CD14-positive monocyte (primary cell): Measurements from ENCODE around the gene CCDC134. TPM values are rescaled to one million over a fixed set of nuclear protein-coding genes. Genes with fewer than 3 reads are reported as not detected.

Experiments used
- DNase-seq, 3 donors: peaks; one replicate each; pipeline ENCODE4 v3.0.0-alpha.2; 2011 to 2022
- H2AFZ ChIP-seq: 2 replicates; pipeline ENCODE4 v1.6.0; 2012; ENCODE audit warnings: mild to moderate bottlenecking, low read depth, low read length, inconsistent platforms; ENCODE audit not compliant: insufficient read depth, poor library complexity, severe bottlenecking
- H3K27ac ChIP-seq, 2 donors: 1 replicate in 1 of 2; 2 replicates in 1 of 2; pipeline ENCODE4 v1.5.1; 2012 to 2013; ENCODE audit warnings: low read length in 2 of 2, control low read depth in 1 of 2, inconsistent platforms in 1 of 2, low read depth in 1 of 2, mild to moderate bottlenecking in 1 of 2
- H3K27me3 ChIP-seq, 2 donors: one replicate each; pipeline versions ENCODE4 v1.6.0 to v1.6.1; 2011 to 2013; ENCODE audit warnings: low read length in 2 of 2; ENCODE audit not compliant: control insufficient read depth in 2 of 2, insufficient read depth in 2 of 2
- H3K36me3 ChIP-seq, 2 donors: replicated peaks in 1 of 2; 1 replicate in 1 of 2; 2 replicates in 1 of 2; pipeline versions ENCODE4 v1.5.1 to v1.6.1; 2012 to 2013; ENCODE audit warnings: low read length in 2 of 2, control low read depth in 1 of 2, inconsistent platforms in 1 of 2, mild to moderate bottlenecking in 1 of 2; ENCODE audit not compliant: insufficient read depth in 2 of 2, control insufficient read depth in 1 of 2
- H3K4me1 ChIP-seq, 2 donors: 1 replicate in 1 of 2; 2 replicates in 1 of 2; pipeline versions ENCODE4 v1.5.1 to v1.6.1; 2012 to 2013; ENCODE audit warnings: low read length in 2 of 2, control low read depth in 1 of 2, inconsistent platforms in 1 of 2, mild to moderate bottlenecking in 1 of 2, moderate library complexity in 1 of 2; ENCODE audit not compliant: insufficient read depth in 2 of 2, control insufficient read depth in 1 of 2
- H3K4me2 ChIP-seq: replicated peaks from 2 replicates; pipeline ENCODE3; 2012; ENCODE audit warnings: low read length, moderate library complexity, mild to moderate bottlenecking; ENCODE audit not compliant: poor library complexity, severe bottlenecking; ENCODE audit errors: extremely low read depth
- H3K4me3 ChIP-seq, 3 experiments: fragments of 200-600 bp in 1 of 3; sonication (generic) in 1 of 3; replicated peaks in 1 of 3; 1 replicate in 2 of 3; 2 replicates in 1 of 3; pipeline ENCODE4 v1.5.1; 2011 to 2013; ENCODE audit warnings: low read length in 3 of 3, mild to moderate bottlenecking in 3 of 3, control low read depth in 2 of 3, low read depth in 2 of 3, inconsistent platforms in 1 of 3, moderate library complexity in 1 of 3
- H3K79me2 ChIP-seq: 2 replicates; pipeline ENCODE4 v1.6.0; 2012; ENCODE audit warnings: mild to moderate bottlenecking, control low read depth, inconsistent platforms, low read length, moderate library complexity; ENCODE audit not compliant: insufficient read depth
- H3K9ac ChIP-seq: 2 replicates; pipeline ENCODE4 v1.6.0; 2017; ENCODE audit warnings: low read length, mild to moderate bottlenecking; ENCODE audit not compliant: insufficient read depth, poor library complexity, severe bottlenecking
- H3K9me3 ChIP-seq, 2 donors: replicated peaks in 1 of 2; 1 replicate in 1 of 2; 2 replicates in 1 of 2; pipeline versions ENCODE4 v1.5.1 to v1.6.1; 2012 to 2013; ENCODE audit warnings: low read length in 2 of 2, control low read depth in 1 of 2; ENCODE audit not compliant: control insufficient read depth in 1 of 2, insufficient read depth in 1 of 2
- H4K20me1 ChIP-seq: 2 replicates; pipeline ENCODE4 v1.6.0; 2012; ENCODE audit warnings: mild to moderate bottlenecking, low read length, control low read depth, moderate library complexity; ENCODE audit not compliant: insufficient read depth
- H3K27ac Mint-ChIP-seq, 7 donors: one replicate each; pipeline ENCODE4 v1.8.0; 2020; ENCODE audit warnings: mild to moderate bottlenecking in 7 of 7, mixed read lengths in 7 of 7, moderate library complexity in 6 of 7, inconsistent platforms in 2 of 7
- H3K27me3 Mint-ChIP-seq, 3 donors: one replicate each; pipeline ENCODE4 v1.8.0; 2021 to 2022; ENCODE audit warnings: low read depth in 3 of 3, mild to moderate bottlenecking in 3 of 3, mixed read lengths in 3 of 3, moderate library complexity in 3 of 3, inconsistent platforms in 1 of 3
- H3K36me3 Mint-ChIP-seq, 2 donors: one replicate each; pipeline ENCODE4 v1.8.0; 2020; ENCODE audit warnings: mixed read lengths in 2 of 2, inconsistent platforms in 1 of 2, mild to moderate bottlenecking in 1 of 2
- H3K4me1 Mint-ChIP-seq: one replicate; pipeline ENCODE4 v1.8.0; 2020; ENCODE audit warnings: mild to moderate bottlenecking, mixed read lengths
- H3K4me3 Mint-ChIP-seq, 2 donors: one replicate each; pipeline ENCODE4 v1.8.0; 2020; ENCODE audit warnings: mild to moderate bottlenecking in 2 of 2, mixed read lengths in 2 of 2, moderate library complexity in 1 of 2
- H3K9me3 Mint-ChIP-seq, 7 donors: one replicate each; pipeline ENCODE4 v1.8.0; 2020 to 2022; ENCODE audit warnings: mixed read lengths in 7 of 7, mild to moderate bottlenecking in 6 of 7, moderate library complexity in 6 of 7, inconsistent platforms in 2 of 7
- CTCF ChIP-seq: fragments of 200-600 bp; IDR thresholded peaks from one replicate; pipeline ENCODE4 v1.8.0; 2022; ENCODE audit warnings: antibody characterized with exemption, mild to moderate bottlenecking
- WGBS: methylation state at CpG from one replicate; pipeline ENCODE4 v1.1.5; 2013; ENCODE audit warnings: missing lambda C conversion rate; ENCODE audit not compliant: insufficient coverage; 5-methylcytosine and 5-hydroxymethylcytosine counted together
- intact Hi-C, 2 donors: fragments of 100-400 bp; cut with micrococcal nuclease; formaldehyde crosslinking; loops; one replicate each; pipeline versions ENCODE4 v1.15.0 to v1.15.1; 2023
- polyA plus RNA-seq, 3 donors: library from polyadenylated mRNA; depleted of rRNA in 1 of 3; unstranded in 2 of 3; stranded (reverse) in 1 of 3; fragments of 300-500 nt in 2 of 3; fragments of >200 nt in 1 of 3; fragmentation: Illumina TruSeq in 2 of 3; gene quantifications; 1 replicate in 2 of 3; 2 replicates in 1 of 3; pipeline ENCODE4 v1.2.3, GENCODE V29; 2012 to 2021

CCDC134 gene
- polyA plus RNA-seq, 3 donors: 2.1 to 5.3 (median 2.4) TPM

- peaks cover 0 to 4% of the 10 kb centered on the region in 2 donors for H3K4me1 ChIP-seq
- H3K9me3 ChIP-seq: no peaks in the 10 kb centered on the region
- no peaks in the 10 kb centered on the region for H3K27me3 ChIP-seq
- H4K20me1 ChIP-seq: peaks cover 85% of the 10 kb centered on the region
- H3K9me3 Mint-ChIP-seq: no peaks in the 10 kb centered on the region
- 98% methylated on average over 4 of the region's 5 CpGs for WGBS
- H3K36me3 Mint-ChIP-seq: peaks cover 46 to 66% of the 10 kb centered on the region in 2 donors
- peaks cover 0 to 2% (median 0%) of the 10 kb centered on the region in 3 donors for H3K27me3 Mint-ChIP-seq
- intact Hi-C loops: no loop called here
- peak overlapping the region in 1 of 7 donors; percentile 23 for H3K27ac Mint-ChIP-seq
- peaks cover 25 to 69% of the 10 kb centered on the region in 2 donors for H3K36me3 ChIP-seq
- no peak for DNase-seq
- no peak overlapping the region for H3K4me3 Mint-ChIP-seq
- peaks cover 22% of the 10 kb centered on the region for H3K4me1 Mint-ChIP-seq
- H3K79me2 ChIP-seq: peaks cover 95% of the 10 kb centered on the region
- no peak overlapping the region for H3K4me3 ChIP-seq
- H3K4me2 ChIP-seq: no peak overlapping the region
- no peak for TF ChIP-seq CTCF
- no peak overlapping the region for H2AFZ ChIP-seq
- no peak overlapping the region for H3K9ac ChIP-seq
- H3K27ac ChIP-seq: no peak overlapping the region
These were observed 39.7 kb downstream of the CCDC134 start for GRCh38 chr22:41840216-41840615.

GRCh38 chr22:41841085-41841712 is 40.7 kb downstream of the CCDC134 start:
- H3K9me3 ChIP-seq: no peaks in the 10 kb centered on the region
- no CpG with 5 or more reads among the region's 3 CpGs for WGBS
- TF ChIP-seq CTCF: no peak
- no peaks in the 10 kb centered on the region for H3K27me3 ChIP-seq
- H3K79me2 ChIP-seq: peaks cover 96% of the 10 kb centered on the region
- H2AFZ ChIP-seq: no peak overlapping the region
- no peak for DNase-seq
- H3K27ac ChIP-seq: peak overlapping the region in 1 of 2 donors; percentile 23
- H3K4me1 ChIP-seq: peaks cover 0 to 4% of the 10 kb centered on the region in 2 donors
- H3K27me3 Mint-ChIP-seq: peaks cover 0 to 2% (median 0%) of the 10 kb centered on the region in 3 donors
- peaks cover 31% of the 10 kb centered on the region for H3K4me1 Mint-ChIP-seq
- peaks cover 21 to 62% of the 10 kb centered on the region in 2 donors for H3K36me3 ChIP-seq
- no peak overlapping the region for H3K4me3 ChIP-seq
- H3K9ac ChIP-seq: no peak overlapping the region
- peaks cover 88% of the 10 kb centered on the region for H4K20me1 ChIP-seq
- no peak overlapping the region for H3K4me2 ChIP-seq
- H3K27ac Mint-ChIP-seq: peak overlapping the region in 3 of 7 donors; percentile 63 to 78 (median 75)
- intact Hi-C loops: no loop called here
- H3K36me3 Mint-ChIP-seq: peaks cover 46 to 62% of the 10 kb centered on the region in 2 donors
- H3K9me3 Mint-ChIP-seq: no peaks in the 10 kb centered on the region
- no peak overlapping the region for H3K4me3 Mint-ChIP-seq
